Cardiac fibroblast (primary cell): Measurements from ENCODE around the gene AP1M1.
A peak's percentile ranks its signal among the peaks of the same experiment; 100 is the strongest.

ENCODE experiments used
- DNase-seq, 2 donors: peaks; one replicate each; pipeline versions ENCODE4 v3.0.0 to v3.0.0-alpha.2; 2010; ENCODE audit warnings: low read depth in 2 of 2
- H3K4me3 ChIP-seq, 2 donors: replicated peaks in 1 of 2; 1 replicate in 1 of 2; 2 replicates in 1 of 2; pipeline ENCODE4 v1.5.1; 2011; ENCODE audit warnings: low read depth in 2 of 2, low read length in 2 of 2, mild to moderate bottlenecking in 2 of 2, moderate library complexity in 1 of 2
- CTCF ChIP-seq: IDR thresholded peaks from one replicate; pipeline ENCODE4 v1.5.1; 2011; ENCODE audit warnings: low read depth, mild to moderate bottlenecking, low read length, inconsistent platforms

Gene AP1M1

GRCh38 chr19:16197622-16198369 is at the start of gene AP1M1:
TSS of gene AP1M1 (plus strand) at chr19:16197911. CDS start at chr19:16198027, 116 bp downstream.
- DNase-seq: peak; percentile 98

GRCh38 chr19:16148443-16149229 is 49.1 kb upstream of the AP1M1 start:
- no peak overlapping the region for H3K4me3 ChIP-seq
- no peak for DNase-seq
- no peak for TF ChIP-seq CTCF

More at GRCh38 chr19:16197622-16198369, at the start of gene AP1M1:
- TF ChIP-seq CTCF: no peak
- peak within 1 kb of the TSS; percentile 91 to 99 for H3K4me3 ChIP-seq

- no peak overlapping the region for H3K4me3 ChIP-seq
- TF ChIP-seq CTCF: no peak
- DNase-seq: no peak
Observed at GRCh38 chr19:16153582-16154336, 44.0 kb upstream of the AP1M1 start.

- H3K4me3 ChIP-seq: no peak overlapping the region
- no peak for TF ChIP-seq CTCF
- DNase-seq: no peak
Observed at GRCh38 chr19:16154557-16154956, 43.2 kb upstream of the AP1M1 start.

- no peak for TF ChIP-seq CTCF
- no peak for DNase-seq
- no peak overlapping the region for H3K4me3 ChIP-seq
Observed at GRCh38 chr19:16155128-16155527, 42.6 kb upstream of the AP1M1 start.

GRCh38 chr19:16156904-16157303 is 40.8 kb upstream of the AP1M1 start:
- H3K4me3 ChIP-seq: no peak overlapping the region
- no peak for TF ChIP-seq CTCF
- DNase-seq: no peak
